ENCODE data around the gene RGL1. TPM values are rescaled to one million over a fixed set of nuclear protein-coding genes. Genes with fewer than 3 reads are reported as not detected.

RGL1 gene
- total and polyA plus RNA-seq, 8 donors = 0.58 to 22.2 (median 8.5) TPM

GRCh38 chr1:183871142-183871541, 66.2 kb downstream of the RGL1 start:
- Histone ChIP-seq H3K27me3 (no peaks in the 10 kb centered on the region), H3K9me3 (no peaks in the 10 kb centered on the region), H3K36me3 (peaks cover 0 to 6% (median 3%) of the 10 kb centered on the region in 4 donors), H3K4me1 (peaks cover 3 to 35% (median 20%) of the 10 kb centered on the region in 4 donors), H3K4me3 (no peak overlapping the region), H3K27ac (peak overlapping the region; percentile 11 to 75 (median 62))
- intact Hi-C loops (cut with DNase I; ENCODE audit: low total_unique reads) = no loop called here
- TF ChIP-seq POLR2A (IDR thresholded peaks at IDR 0.05) = no peak
- TF ChIP-seq POLR2AphosphoS5 (IDR thresholded peaks at IDR 0.05) = no peak
- no peak for TF ChIP-seq EP300 (IDR thresholded peaks at IDR 0.05)
- TF ChIP-seq CTCF (IDR thresholded peaks at IDR 0.05) = no peak
- DNase-seq = peak in 1 of 2 donors; percentile 62
- 63 to 70% (median 66%) methylated on average over 3 of the region's 3 CpGs for WGBS, 5 donors

DNA sequence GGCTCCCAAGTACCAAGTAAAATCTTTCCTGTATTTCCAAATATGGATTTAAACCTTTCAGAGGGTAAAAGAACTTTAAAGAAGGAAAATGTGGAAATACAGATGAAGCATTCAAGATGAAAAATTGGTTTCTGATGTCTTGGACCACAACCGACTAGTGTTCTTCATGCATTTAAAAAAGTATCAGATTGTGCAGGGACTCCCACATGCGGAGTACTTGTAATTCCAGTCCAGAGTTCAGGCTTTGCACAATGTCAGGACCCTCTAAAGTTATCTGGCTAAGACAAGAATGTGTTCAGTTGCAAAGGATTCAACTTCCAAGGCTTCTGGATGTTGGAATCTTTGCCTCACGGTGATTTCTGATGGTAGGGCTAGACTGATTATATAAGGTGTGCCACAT, 66.7 kb downstream of the RGL1 start:
- no peak for DNase-seq
- no peaks in the 10 kb centered on the region for H3K27me3 ChIP-seq
- H3K4me1 ChIP-seq = peaks cover 4 to 40% (median 23%) of the 10 kb centered on the region in 4 donors
- TF ChIP-seq EP300 (IDR thresholded peaks at IDR 0.05) (no peak), POLR2AphosphoS5 (IDR thresholded peaks at IDR 0.05) (no peak), POLR2A (IDR thresholded peaks at IDR 0.05) (no peak), CTCF (IDR thresholded peaks at IDR 0.05) (no peak)
- H3K9me3 ChIP-seq = no peaks in the 10 kb centered on the region
- peaks cover 0 to 2% (median under 1%) of the 10 kb centered on the region in 4 donors for H3K36me3 ChIP-seq
- WGBS, 5 donors = 79 to 88% (median 83%) methylated on average over 3 of the region's 3 CpGs
- H3K4me3 ChIP-seq = no peak overlapping the region
- H3K27ac ChIP-seq = peak overlapping the region in 4 of 5 donors; percentile 18 to 75 (median 68)
- intact Hi-C loops (cut with DNase I; ENCODE audit: low total_unique reads) = no loop called here

DNA sequence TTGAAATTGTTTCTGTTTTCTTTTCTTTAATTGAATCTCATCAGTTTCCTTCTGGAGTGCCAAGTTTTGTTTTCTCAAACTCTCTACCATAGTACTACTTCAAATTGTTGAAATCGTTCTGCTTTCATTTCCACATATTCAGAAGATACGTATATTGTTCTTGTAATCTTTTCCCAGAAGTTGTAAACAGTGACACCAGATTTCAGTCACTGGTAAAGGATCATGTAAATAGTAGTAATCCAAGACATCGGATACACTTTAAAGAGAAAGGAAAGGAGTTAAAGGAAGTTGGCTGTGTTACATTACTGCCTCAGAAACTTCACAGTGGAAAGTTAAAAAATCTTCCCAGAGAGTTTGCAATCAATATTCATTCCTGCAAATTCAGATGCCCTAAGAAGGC, 67.5 kb downstream of the RGL1 start:
- intact Hi-C loops (cut with DNase I; ENCODE audit: low total_unique reads) = no loop called here
- peak overlapping the region in 1 of 4 donors; percentile 5 for H3K4me3 ChIP-seq
- H3K9me3 ChIP-seq = no peaks in the 10 kb centered on the region
- no peak for TF ChIP-seq EP300 (IDR thresholded peaks at IDR 0.05)
- no peak for TF ChIP-seq POLR2A (IDR thresholded peaks at IDR 0.05)
- no peak for TF ChIP-seq CTCF (IDR thresholded peaks at IDR 0.05)
- TF ChIP-seq POLR2AphosphoS5 (IDR thresholded peaks at IDR 0.05) = peak in 1 of 3 donors; percentile 28
- WGBS, 5 donors = 9 to 19% (median 12%) methylated on average over 3 of the region's 3 CpGs
- peak in 1 of 2 donors; percentile 29 for DNase-seq
- H3K4me1 ChIP-seq = peaks cover 8 to 48% (median 30%) of the 10 kb centered on the region in 4 donors
- H3K27me3 ChIP-seq = no peaks in the 10 kb centered on the region
- H3K36me3 ChIP-seq = no peaks in the 10 kb centered on the region
- H3K27ac ChIP-seq = peak overlapping the region in 4 of 5 donors; percentile 7 to 75 (median 46)

GRCh38 chr1:183873642-183874041, 68.7 kb downstream of the RGL1 start:
- H3K27me3 ChIP-seq = no peaks in the 10 kb centered on the region
- peak in 1 of 2 donors; percentile 59 for DNase-seq
- H3K9me3 ChIP-seq = no peaks in the 10 kb centered on the region
- intact Hi-C loops (cut with DNase I; ENCODE audit: low total_unique reads) = no loop called here
- peak overlapping the region in 2 of 5 donors; percentile 74 to 75 for H3K27ac ChIP-seq
- H3K36me3 ChIP-seq = no peaks in the 10 kb centered on the region
- no peak overlapping the region for H3K4me3 ChIP-seq
- H3K4me1 ChIP-seq = peaks cover 8 to 54% (median 35%) of the 10 kb centered on the region in 4 donors
- WGBS, 5 donors = 62 to 68% (median 66%) methylated on average over 3 of the region's 3 CpGs
- TF ChIP-seq POLR2A (IDR thresholded peaks at IDR 0.05) (no peak), CTCF (IDR thresholded peaks at IDR 0.05) (no peak), POLR2AphosphoS5 (IDR thresholded peaks at IDR 0.05) (no peak), EP300 (IDR thresholded peaks at IDR 0.05) (no peak)
